ENCODE measurements around the gene PRPF6.

Gene PRPF6

DNA sequence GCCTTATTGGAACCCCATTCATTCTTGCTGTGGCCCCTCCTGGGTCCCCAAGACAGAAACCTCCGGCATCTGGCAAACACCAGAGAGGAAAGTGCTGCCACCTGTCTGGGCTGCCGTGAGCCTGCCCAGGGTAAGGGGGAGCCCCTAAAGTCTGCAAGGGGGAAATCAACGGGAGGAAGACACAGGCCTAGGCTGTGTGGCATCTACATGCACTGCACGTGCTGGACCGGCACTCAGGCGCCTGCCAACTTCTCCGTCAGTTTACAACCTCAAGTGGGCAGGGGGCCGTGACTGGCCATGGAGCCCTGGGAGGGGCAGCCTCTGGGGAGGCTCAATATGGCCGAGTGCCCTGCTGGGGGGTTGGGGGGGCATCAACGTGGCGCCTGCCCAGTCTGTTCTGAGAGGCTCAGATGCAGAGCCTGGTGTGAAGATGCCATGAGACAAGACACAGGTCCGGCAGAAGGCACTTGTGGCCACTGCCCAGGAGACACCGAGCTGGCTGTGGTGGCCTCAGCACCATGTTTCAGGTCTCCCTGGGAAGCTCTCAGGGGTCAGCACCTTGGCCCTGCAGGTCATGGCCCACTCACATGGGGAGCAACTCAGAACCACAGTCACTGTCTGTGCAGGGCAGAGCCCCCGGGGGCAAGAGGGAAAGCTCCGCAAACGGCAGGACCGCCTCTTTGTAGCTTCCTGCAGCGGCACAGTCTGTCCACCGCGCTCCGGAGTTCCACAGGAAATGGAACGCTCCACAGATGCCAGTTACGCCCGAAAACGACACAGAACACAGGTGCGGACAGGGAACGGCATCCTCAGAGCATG lies 33.1 kb upstream of the PRPF6 start:
- Histone ChIP-seq H3K27me3 (ENCODE audit: insufficient read depth, low read length) (no peaks in the 10 kb centered on the region), H3K9me3 (ENCODE audit: insufficient read depth, low read depth, low read length) (no peaks in the 10 kb centered on the region), H3K36me3 (ENCODE audit: insufficient read depth, low read depth, low read length) (peaks cover 31% of the 10 kb centered on the region), H3K4me3 (ENCODE audit: low read length) (no peak overlapping the region), H3K4me1 (ENCODE audit: insufficient read depth, low read length) (peaks cover 6% of the 10 kb centered on the region), H3K27ac (ENCODE audit: low read length) (no peak overlapping the region), H3K9ac (ENCODE audit: low read depth, low read length) (no peak overlapping the region)

DNA sequence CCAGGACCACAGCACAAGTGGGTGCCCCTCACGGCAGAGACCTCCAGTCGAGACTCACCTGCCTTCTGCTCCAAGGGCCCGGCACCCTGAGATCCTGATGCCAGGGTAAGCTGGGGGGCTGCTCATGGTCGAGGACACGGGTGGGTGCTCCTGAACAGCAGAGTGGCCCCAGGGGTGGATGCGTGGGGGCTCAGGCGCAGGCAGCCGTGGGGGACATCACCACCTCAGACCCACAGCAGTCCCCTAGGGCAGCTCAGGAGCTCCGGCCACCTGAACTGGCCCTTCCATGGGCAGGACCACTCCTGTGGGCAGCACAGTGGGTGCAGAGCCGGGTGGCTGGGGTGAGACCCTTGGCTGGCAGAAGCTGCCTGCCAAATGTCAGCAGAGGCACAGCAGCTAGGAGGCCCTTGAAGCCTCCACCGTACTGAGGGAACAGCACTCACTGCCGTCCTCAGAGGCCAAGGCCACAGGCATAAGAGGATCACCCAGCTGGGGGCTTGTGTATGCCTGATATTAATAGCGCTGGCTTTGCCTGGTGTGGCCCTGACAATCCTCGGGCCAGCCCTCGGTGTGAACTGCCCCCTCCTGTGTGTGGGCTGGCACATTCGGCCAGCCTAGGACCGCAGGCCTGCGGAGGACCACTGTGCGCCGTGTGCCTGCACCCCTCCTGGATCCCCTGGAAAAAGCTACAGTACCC lies 30.1 kb upstream of the PRPF6 start:
- H3K36me3 ChIP-seq (ENCODE audit: insufficient read depth, low read depth, low read length) = peaks cover 1% of the 10 kb centered on the region; the same call in 1 of the 2 replicates
- no peaks in the 10 kb centered on the region for H3K9me3 ChIP-seq (ENCODE audit: insufficient read depth, low read depth, low read length)
- H3K4me1 ChIP-seq (ENCODE audit: insufficient read depth, low read length) = peaks cover 6% of the 10 kb centered on the region
- H3K9ac ChIP-seq (ENCODE audit: low read depth, low read length) = no peak overlapping the region
- H3K4me3 ChIP-seq (ENCODE audit: low read length) = no peak overlapping the region
- H3K27ac ChIP-seq (ENCODE audit: low read length) = no peak overlapping the region
- H3K27me3 ChIP-seq (ENCODE audit: insufficient read depth, low read length) = no peaks in the 10 kb centered on the region

DNA sequence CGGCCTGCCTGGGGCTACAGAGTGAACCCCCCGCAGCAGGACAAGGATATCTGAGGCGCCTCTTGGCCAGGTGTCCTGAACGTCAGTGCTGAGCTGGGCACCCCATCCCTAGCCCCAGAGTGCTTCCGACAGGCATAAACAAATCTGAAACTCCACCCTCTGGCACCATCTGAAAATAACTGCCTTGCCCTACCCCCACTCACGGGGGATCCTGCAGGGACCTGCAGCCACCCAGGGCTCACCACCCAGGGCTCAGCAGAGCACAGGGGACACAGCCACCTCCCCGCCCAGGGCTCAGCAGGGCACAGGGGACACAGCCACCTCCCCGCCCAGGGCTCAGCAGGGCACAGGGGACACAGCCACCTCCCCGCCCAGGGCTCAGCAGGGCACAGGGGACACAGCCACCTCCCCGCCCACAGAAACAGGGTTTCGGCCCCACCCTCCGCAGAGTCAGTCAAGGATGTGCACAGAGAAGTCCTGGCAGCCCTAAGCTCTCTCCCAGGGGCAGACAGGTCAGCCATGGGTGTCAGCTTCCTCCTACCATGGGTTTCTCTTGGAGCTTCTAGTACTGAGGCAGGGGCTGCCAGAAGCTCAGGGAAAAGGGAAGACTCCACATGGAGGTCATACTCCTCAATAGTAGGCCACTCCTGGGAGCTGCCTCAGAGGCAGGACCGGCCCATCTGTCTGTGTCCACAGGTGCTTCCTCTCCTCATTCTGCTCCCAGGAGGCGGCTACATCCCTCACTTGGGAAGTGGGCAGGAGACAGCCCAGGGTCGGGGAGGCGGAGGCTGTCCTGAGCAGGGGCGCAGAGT lies 29.3 kb upstream of the PRPF6 start:
- H3K27ac ChIP-seq (ENCODE audit: low read length) = no peak overlapping the region
- no peaks in the 10 kb centered on the region for H3K36me3 ChIP-seq (ENCODE audit: insufficient read depth, low read depth, low read length)
- H3K4me1 ChIP-seq (ENCODE audit: insufficient read depth, low read length) = peaks cover 6% of the 10 kb centered on the region
- no peak overlapping the region for H3K9ac ChIP-seq (ENCODE audit: low read depth, low read length)
- no peak overlapping the region for H3K4me3 ChIP-seq (ENCODE audit: low read length)
- no peaks in the 10 kb centered on the region for H3K27me3 ChIP-seq (ENCODE audit: insufficient read depth, low read length)
- no peaks in the 10 kb centered on the region for H3K9me3 ChIP-seq (ENCODE audit: insufficient read depth, low read depth, low read length)

DNA sequence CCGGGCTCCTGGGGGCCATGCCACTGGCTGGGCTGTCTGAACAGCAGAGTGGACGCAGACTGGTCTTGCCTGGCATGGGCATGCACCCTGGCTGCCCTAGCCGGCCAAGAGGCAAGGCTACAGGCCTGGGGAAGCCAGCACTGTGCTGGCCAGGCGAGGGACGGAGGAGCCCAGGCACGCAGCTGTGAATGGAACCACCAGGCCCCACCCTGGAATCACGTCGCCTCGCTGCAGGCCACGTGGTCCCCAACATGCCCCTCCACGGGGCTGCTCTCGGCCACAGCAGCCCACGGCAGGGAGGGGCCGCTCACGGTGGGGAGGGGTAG lies 28.8 kb upstream of the PRPF6 start:
- peaks cover 6% of the 10 kb centered on the region for H3K4me1 ChIP-seq (ENCODE audit: insufficient read depth, low read length)
- H3K4me3 ChIP-seq (ENCODE audit: low read length) = no peak overlapping the region
- no peaks in the 10 kb centered on the region for H3K36me3 ChIP-seq (ENCODE audit: insufficient read depth, low read depth, low read length)
- no peak overlapping the region for H3K27ac ChIP-seq (ENCODE audit: low read length)
- no peaks in the 10 kb centered on the region for H3K27me3 ChIP-seq (ENCODE audit: insufficient read depth, low read length)
- H3K9ac ChIP-seq (ENCODE audit: low read depth, low read length) = no peak overlapping the region
- H3K9me3 ChIP-seq (ENCODE audit: insufficient read depth, low read depth, low read length) = no peaks in the 10 kb centered on the region

DNA sequence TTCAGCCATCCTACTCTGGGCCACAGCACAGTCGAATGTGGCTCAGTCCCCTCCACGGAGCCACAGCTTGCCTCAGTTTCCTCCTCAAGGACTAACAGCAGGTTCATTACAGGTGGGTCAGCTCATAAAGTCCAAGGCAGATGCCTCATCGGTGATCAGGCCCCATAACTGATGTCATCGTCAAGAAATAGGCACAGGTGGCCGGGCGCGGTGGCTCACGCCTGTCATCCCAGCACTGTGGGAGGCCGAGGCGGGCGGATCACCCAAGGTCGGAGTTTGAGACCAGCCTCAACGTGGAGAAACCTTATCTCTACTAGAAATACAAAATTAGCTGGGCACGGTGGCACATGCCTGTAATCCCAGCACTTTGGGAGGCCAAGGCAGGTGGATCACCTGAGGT lies 28.2 kb upstream of the PRPF6 start:
- no peak overlapping the region for H3K27ac ChIP-seq (ENCODE audit: low read length)
- H3K27me3 ChIP-seq (ENCODE audit: insufficient read depth, low read length) = no peaks in the 10 kb centered on the region
- H3K9me3 ChIP-seq (ENCODE audit: insufficient read depth, low read depth, low read length) = no peaks in the 10 kb centered on the region
- H3K9ac ChIP-seq (ENCODE audit: low read depth, low read length) = no peak overlapping the region
- no peak overlapping the region for H3K4me3 ChIP-seq (ENCODE audit: low read length)
- H3K4me1 ChIP-seq (ENCODE audit: insufficient read depth, low read length) = peaks cover 6% of the 10 kb centered on the region
- H3K36me3 ChIP-seq (ENCODE audit: insufficient read depth, low read depth, low read length) = no peaks in the 10 kb centered on the region

DNA sequence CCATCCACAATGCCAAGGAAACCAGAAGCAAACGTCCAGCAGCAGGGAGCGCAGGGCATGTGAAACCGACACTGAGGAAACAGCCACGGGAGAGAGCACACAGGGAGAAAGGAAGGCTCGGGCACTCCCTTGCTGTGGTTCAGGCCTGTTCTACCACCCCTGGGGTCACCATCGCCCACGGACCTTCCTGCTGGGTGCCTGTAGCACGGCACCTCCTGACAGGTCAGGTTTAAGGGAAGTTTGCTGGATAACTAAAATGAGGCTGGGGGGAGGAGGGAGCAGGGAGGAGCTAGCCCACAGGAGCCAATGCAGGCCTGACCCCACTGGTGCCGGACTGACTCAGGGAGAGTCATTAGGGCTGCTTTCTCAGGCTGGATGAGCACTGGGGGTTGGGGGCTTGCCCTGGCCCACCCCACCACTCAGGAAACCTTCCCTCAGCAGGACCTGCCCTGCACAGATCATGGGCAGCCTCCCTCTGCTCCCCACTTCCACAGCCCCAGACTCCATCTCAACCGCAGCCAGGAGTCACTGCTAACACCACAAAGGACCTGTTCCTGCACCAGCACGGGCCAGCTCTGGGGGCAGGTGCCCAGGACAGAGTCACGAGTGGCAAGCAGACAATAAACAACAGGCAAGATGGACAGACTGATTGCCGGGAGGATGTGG lies 27.0 kb upstream of the PRPF6 start:
- Histone ChIP-seq H3K27me3 (ENCODE audit: insufficient read depth, low read length) (no peaks in the 10 kb centered on the region), H3K4me1 (ENCODE audit: insufficient read depth, low read length) (peaks cover 14% of the 10 kb centered on the region), H3K4me3 (ENCODE audit: low read length) (no peak overlapping the region), H3K36me3 (ENCODE audit: insufficient read depth, low read depth, low read length) (no peaks in the 10 kb centered on the region), H3K27ac (ENCODE audit: low read length) (no peak overlapping the region), H3K9me3 (ENCODE audit: insufficient read depth, low read depth, low read length) (no peaks in the 10 kb centered on the region), H3K9ac (ENCODE audit: low read depth, low read length) (no peak overlapping the region)

DNA sequence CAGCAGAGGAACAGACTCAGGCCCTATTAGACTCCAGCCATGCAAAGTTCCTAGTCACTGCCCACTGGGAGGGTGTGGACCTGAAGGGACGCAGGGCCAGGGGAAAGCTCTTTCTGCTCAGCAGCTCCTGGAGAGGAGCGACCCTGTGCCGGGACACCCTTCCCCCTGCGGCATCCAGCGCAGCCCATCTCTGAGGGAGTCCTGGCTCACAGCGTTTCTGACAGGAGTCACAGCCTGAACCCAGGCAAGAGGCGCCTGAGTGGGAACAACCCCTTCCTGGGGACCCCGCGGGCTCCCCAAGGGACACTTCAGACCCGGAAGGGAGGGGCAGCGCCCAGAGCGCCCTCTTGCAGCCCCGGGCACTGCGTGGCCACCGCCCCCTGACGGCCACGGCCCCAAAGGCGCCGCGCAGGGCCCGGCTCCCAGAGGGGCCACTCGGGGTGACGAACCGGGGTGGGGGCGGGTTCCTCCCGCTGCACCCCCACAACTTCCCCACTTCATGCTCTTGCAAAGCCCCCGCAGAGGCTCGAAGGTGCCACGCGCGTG lies 25.6 kb upstream of the PRPF6 start:
- H3K27me3 ChIP-seq (ENCODE audit: insufficient read depth, low read length) = no peaks in the 10 kb centered on the region
- peak overlapping the region; percentile 87 for H3K4me3 ChIP-seq (ENCODE audit: low read length)
- H3K9ac ChIP-seq (ENCODE audit: low read depth, low read length) = peak overlapping the region; percentile 88
- H3K27ac ChIP-seq (ENCODE audit: low read length) = no peak overlapping the region
- H3K9me3 ChIP-seq (ENCODE audit: insufficient read depth, low read depth, low read length) = no peaks in the 10 kb centered on the region
- H3K36me3 ChIP-seq (ENCODE audit: insufficient read depth, low read depth, low read length) = peaks cover 12% of the 10 kb centered on the region; the same call in 1 of the 2 replicates
- peaks cover 15% of the 10 kb centered on the region; the same call in 1 of the 2 replicates for H3K4me1 ChIP-seq (ENCODE audit: insufficient read depth, low read length)

DNA sequence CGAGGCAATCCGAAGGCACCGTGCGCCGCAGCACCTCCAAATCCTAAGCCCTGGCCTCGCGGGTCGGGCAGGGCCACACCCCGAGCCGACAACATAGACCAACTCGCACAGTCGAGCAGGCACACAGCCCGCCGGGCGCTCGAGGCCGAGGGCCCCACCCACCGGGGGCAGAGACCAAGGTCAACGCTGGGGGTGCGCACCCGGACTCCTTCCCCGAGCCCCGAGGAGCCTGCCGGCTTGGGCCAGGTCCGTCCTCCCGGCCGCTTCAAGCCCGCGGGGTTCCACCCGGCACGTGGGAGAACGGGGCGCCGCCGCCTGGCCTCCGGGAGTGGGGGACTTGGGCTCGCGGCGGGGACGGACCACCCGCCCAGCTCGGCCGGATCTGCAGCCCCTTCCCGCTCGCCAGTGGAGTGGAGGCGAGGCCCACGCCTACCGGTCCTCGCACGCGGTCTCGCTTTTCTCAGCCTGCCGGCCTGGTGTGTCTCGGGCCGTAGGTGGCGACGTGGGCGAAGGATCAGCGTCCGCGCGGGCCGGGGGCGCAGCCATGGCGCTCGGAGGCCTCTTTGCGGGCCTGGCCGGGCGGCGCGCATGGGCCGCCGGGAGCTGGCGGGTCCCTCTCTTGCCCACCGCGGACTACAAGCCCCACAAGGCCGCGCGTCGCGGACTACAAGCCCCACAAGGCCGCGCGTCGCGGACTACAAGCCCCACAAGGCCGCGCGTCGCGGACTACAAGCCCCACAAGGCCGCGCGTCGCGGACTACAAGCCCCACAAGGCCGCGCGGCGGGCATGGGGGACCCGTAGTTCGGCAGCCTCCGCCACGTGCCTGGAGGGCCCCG lies 24.9 kb upstream of the PRPF6 start, which contains the start of gene UCKL1:
TSS of gene UCKL1 (minus strand) at position 590 of the 837 bp plus-strand sequence. CDS start at position 546, 44 bp downstream.
- Histone ChIP-seq H3K9me3 (ENCODE audit: insufficient read depth, low read depth, low read length) (no peaks in the 10 kb centered on the region), H3K27ac (ENCODE audit: low read length) (peak within 1 kb of the TSS; percentile 76), H3K4me3 (ENCODE audit: low read length) (peak within 1 kb of the TSS; percentile 87), H3K4me1 (ENCODE audit: insufficient read depth, low read length) (peaks cover 15% of the 10 kb centered on the region; the same call in 1 of the 2 replicates), H3K36me3 (ENCODE audit: insufficient read depth, low read depth, low read length) (peaks cover 13% of the 10 kb centered on the region; the same call in 1 of the 2 replicates), H3K9ac (ENCODE audit: low read depth, low read length) (peak within 1 kb of the TSS; percentile 88), H3K27me3 (ENCODE audit: insufficient read depth, low read length) (no peaks in the 10 kb centered on the region)

DNA sequence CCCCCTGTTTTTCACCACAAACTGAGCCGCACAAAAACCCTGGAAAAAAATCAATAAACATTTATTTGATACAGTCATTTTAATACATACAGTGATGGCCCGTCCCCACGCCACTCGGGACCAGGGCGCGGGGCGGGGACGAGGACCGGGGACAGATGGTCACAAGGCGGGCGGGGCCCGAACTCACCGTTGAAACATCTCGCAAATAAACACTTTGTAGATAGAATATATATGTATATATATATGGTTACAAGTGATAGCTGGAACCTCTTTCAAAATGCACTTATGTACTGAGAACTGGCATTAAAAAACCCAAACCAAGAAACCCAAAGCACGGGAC lies 24.3 kb upstream of the PRPF6 start:
- Histone ChIP-seq H3K9me3 (ENCODE audit: insufficient read depth, low read depth, low read length) (no peaks in the 10 kb centered on the region), H3K4me3 (ENCODE audit: low read length) (peak overlapping the region; percentile 75), H3K36me3 (ENCODE audit: insufficient read depth, low read depth, low read length) (peaks cover 19% of the 10 kb centered on the region), H3K9ac (ENCODE audit: low read depth, low read length) (peak overlapping the region; percentile 72; the same call in 1 of the 2 replicates), H3K4me1 (ENCODE audit: insufficient read depth, low read length) (peaks cover 15% of the 10 kb centered on the region; the same call in 1 of the 2 replicates), H3K27me3 (ENCODE audit: insufficient read depth, low read length) (no peaks in the 10 kb centered on the region), H3K27ac (ENCODE audit: low read length) (no peak overlapping the region)

DNA sequence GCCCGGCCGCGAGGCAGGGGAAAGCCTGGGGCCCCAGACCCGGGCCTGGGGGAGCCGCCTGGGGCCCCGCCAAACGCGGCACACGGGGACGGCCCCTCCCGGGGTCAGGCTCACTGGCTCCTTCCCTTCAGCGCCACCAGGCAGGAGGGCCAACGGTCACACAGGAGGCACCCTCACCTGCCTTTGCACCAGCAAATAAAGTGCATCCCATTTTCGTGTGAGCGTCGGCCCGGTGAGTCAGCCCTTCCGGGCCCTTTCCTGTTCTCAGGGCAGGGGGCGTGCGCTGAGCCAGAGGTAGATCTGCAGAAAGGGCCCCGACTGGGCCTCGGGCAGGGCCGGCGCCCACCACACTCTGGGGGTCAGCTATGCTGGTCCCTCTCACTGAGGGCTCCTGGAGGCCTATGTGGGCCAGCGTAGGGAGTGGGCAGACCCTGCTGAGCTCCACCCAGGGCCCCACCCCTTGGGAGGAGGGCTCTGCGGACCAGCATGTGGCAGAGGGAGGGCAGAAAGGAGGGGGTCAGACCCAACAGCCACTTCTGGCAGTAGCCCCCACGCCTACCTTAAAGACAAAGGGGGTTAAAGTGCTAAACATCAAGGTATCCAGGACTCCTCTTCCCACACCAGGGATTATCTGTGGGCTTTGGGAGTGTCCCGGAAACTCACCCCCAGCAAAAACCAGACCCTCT lies 23.8 kb upstream of the PRPF6 start:
- Histone ChIP-seq H3K36me3 (ENCODE audit: insufficient read depth, low read depth, low read length) (peaks cover 24% of the 10 kb centered on the region), H3K27me3 (ENCODE audit: insufficient read depth, low read length) (no peaks in the 10 kb centered on the region), H3K4me1 (ENCODE audit: insufficient read depth, low read length) (peaks cover 15% of the 10 kb centered on the region; the same call in 1 of the 2 replicates), H3K27ac (ENCODE audit: low read length) (peak overlapping the region; percentile 76), H3K4me3 (ENCODE audit: low read length) (peak overlapping the region; percentile 75), H3K9ac (ENCODE audit: low read depth, low read length) (peak overlapping the region; percentile 72; the same call in 1 of the 2 replicates), H3K9me3 (ENCODE audit: insufficient read depth, low read depth, low read length) (no peaks in the 10 kb centered on the region)
